ENCODE results near the gene DENND2A.
"Not testable (repeated sequence)": the region's sequence is repeated elsewhere in the genome, so short reads cannot be mapped to it uniquely, and the experiment has no call there.

Gene DENND2A

DNA sequence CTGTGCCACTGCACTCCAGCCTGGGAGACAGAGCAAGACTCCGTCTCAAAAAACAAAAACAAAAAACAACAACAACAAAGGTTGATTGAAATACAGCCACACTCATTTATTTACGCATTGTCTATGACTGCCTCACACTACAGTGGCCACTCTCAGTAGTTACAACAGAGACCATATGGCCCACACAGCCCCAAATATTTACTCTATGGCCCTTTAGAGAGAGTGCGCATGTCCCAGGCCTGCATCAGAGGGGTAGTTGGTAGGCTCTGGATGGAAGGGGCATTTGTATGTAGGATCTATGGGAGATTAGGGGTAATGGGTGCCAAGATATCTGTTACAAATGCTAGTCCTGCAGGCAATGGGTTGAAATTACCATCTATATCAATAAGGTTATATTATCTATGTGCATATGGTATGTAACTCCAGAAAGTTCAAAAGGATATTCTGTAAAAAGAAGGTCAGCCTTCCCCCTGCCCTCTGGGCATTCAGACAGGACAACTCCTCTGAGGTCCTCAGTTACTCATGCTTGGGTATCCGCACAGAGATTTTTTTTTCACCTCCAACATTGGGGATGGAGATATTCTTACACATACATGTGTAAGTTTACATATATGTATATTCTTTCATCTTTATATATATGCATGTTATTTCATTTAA is 56.3 kb downstream of the DENND2A start:
- no peak for DNase-seq

GRCh38 chr7:140581411-140581810 is 59.2 kb downstream of the DENND2A start:
- DNase-seq: no peak

DNA sequence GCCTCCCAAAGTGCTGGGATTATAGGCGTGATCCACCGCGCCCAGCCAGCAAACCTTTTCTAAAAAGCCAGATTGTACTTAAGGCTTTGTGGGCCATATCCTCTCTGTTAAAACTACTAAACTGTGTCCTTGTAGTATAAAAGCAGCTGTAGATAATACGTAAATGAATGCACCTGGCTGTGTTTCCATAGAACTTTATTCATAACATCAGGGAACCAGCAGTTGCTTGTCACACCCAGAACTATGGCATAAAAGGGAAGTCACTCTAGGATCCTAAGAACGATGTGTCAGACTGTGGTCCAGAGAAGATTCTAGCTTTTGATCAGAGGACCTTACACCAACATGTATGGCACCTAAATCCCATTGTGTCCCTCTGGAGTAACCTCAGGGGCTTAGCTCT is 63.0 kb downstream of the DENND2A start:
- DNase-seq: no peak

DNA sequence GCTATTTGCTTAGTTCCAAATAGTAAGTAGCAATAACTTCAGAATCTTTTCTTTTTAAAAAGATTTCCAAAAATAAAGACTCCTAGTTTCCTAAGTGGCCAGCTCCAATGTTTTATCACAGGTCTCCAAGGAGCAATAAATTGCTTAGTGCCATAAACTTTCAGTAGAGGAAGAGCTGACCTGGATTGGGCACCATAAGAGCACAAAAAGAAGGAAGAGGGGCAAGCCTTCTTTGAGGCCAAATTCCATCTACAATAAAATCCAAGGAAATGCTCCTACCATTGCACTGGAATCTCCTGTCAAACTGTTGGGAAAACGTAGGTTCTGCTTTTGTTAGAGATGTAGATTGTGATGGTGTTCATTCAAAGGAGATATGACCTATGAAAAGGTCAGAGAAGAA is 64.0 kb downstream of the DENND2A start:
- DNase-seq: no peak

DNA sequence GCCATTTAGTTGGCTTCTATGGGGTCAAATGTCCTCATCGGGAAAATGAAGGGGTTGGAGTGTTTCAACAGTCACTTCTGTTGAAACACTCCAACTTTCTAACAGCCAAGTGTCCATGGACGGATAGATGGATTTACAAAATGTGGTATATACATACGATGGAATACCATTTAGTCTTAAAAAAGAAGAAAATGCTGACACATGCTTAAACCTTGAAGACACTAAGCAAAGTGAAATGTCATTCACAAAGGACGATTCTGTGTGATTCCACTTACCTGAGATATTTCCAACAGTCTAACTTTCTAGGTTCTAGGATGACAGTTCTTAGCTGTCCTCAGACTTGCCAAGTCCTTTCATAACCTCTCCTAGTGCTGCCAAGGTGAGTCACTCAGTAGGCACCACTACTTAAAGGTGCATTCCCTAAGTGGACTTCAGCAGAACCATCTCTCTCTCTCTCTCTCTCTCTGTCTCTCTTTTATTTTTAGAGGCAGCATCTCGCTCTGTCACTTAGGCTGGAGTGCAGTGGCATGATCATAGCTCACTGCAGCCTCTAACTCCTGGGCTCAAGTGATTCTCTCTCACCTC is 69.0 kb downstream of the DENND2A start:
- no peak for DNase-seq

DNA sequence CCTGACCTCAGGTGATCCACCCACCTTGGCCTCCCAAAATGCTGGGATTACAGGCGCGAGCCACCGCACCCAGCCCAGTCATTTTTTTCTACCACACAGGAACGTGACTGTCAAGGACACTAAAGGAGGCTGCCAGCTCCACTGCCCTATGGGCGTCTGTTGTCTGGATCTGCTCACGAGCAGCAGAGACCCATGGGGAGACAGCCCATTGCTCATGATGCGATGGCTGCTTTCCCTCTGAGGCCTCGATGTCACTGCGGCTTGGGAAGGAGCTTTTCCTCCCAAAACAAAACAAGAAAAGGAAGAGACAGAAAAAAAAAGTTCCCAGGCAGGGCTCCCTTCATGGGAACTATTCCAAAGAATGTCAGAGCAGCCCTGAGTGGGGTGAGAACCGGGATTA is 70.5 kb downstream of the DENND2A start:
- no peak for DNase-seq

GRCh38 chr7:140568021-140568813 is 72.4 kb downstream of the DENND2A start:
- no peak for DNase-seq

DNA sequence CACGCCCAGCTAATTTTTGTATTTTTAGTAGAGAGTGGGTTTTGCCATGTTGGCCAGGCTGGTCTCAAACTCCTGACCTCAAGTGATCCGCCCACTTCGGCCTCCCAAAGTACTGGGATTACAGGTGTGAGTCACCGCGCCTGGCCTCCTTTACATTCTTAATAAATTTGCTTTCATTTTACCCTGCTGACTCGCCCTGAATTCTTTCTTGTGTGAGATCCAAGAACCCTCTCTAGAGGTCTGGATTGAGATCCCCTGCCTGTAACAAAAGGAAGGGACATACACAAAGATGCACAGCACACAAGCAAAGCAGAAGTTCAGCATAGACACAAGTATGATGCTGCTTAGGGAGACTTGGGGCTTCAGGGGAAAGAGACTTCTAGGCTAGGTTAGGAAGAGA is 74.4 kb downstream of the DENND2A start:
- not testable (repeated sequence) for DNase-seq

- DNase-seq: not testable (repeated sequence)
Measured at GRCh38 chr7:140565761-140566160, 74.9 kb downstream of the DENND2A start.

- DNase-seq: no peak
Measured at GRCh38 chr7:140564643-140565042, 76.0 kb downstream of the DENND2A start.

GRCh38 chr7:140562926-140563481 is 77.6 kb downstream of the DENND2A start:
- DNase-seq: no peak

- no peak for DNase-seq
Measured at GRCh38 chr7:140559410-140559809, 81.2 kb downstream of the DENND2A start.

DNA sequence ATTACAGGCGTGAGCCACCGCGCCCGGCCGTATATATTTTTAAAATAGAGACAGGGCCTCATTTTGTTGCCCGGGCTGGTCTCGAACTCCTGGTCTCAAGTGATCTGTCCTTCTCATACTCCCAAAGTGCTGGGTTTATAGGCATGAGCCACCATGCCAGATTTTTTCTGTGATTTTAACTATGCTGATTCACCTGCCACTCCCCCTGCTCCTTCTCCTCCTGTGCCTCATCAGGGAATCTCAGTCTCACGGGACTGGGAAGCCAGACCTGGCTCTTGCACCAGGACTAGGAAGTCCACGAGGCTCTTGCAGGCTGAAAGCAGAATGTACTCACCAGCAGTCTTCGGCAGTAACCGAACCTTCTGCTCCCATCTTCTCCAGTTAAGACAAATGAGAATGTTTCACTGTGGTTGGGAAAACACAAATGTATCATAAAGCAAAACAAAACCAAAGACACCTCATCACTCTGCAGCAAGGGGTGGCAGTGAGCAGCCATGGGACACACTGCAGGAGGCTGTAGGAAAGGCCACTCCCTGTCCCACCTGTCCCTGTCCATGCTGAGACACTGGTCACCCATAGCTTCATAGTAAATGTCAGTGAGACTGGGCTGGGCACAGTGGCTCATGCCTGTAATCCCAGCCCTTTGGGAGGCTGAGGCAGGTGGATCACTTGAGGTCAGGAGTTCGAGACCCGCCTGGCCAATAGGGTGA is 82.6 kb downstream of the DENND2A start:
- DNase-seq: no peak

DNA sequence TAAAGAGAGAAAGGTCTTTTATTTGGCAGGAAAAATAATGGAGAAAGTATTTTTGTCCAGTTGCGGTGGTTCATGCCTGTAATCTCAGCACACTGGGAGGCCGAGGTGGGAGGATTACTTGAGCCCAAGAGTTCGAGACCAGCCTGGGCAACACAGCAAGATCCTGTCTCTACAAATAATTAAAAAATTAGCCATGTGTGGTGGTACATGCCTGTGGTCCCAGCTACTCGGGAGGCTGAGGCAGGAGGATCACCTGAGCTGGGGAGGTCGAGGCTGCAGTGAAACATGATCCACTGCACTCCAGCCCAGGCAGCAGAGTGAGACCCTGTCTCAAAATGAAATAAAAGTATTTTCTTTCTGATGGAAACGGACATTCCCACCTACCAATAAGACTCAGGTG is 83.5 kb downstream of the DENND2A start:
- DNase-seq: no peak

DNA sequence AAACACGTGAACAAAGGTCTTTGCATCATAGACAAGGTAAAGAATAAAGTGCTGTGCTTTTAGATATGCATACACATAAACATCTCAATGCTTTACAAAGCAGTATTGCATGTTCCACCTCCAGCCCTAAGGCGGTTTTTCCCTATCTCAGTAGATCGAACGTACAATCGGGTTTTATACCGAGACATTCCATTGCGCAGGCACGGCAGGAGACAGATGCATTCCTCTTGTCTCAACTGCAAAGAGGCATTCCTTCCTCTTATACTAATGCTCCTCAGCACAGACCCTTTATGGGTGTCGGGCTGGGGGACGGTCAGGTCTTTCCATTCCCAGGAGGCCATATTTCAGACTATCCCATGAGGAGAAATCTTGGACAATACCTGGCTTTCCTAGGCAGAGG is 87.4 kb downstream of the DENND2A start:
- not testable (repeated sequence) for DNase-seq

GRCh38 chr7:140552240-140552679 is 88.4 kb downstream of the DENND2A start:
- no peak for DNase-seq

DNA sequence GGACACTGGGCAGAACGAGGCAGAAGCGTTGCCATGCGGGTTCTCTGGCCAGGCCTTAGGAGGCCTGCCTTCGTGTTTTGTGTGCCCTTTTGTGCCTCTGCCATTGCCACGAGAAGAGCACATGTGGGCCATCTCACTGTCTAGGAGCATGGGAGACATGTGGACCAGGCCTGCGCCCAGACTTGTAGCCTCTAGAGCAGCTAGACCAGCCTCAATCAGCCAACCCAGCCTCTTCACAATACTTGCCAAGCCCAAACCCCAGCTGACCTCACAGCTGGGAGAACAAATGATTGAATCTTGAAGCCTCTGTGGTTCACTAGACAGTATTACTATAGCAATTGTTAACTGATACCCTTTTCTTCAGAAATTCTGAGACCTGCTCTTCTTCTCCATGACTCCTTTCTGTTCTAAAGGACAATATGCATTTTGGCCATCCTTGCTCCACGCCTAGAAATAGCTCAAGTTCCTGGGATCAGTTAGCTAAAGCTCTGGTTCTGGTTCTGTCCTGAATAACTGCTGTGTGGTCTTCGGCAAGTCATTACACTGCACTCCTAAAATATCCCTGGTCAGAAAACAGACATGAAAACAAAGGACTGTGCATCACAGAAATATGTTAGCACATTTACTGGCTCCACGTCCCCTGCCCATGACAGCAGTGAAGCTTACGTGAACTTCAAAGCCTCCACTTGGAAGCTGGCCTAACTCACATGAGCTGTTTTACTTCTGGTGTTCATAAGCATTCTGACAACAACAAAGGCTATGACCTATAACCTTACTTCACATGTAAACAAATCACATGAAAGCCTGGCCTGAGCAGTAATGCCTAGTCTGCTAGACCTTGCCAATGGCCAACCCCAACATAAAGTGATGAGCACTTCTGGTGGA is 89.0 kb downstream of the DENND2A start:
- no peak for DNase-seq

DNA sequence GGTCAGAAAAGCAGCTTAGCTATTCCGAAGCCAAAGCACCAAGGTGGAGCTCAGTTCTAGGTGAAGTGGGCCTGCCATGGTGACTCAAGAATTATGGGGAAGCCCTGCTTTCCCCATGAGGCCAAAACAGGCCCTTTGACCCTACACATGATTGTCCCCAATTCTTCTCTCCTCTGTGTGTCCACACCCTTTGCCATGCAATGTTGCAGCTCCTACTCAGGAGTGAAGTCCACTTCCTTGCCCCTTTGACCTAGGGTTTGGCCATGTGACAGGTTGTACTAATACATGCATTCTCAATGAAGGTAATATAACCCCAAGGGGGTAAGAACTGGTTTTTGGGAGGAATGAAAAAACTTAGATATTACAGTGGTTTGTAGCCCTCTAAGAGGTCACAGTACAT is 93.7 kb downstream of the DENND2A start:
- DNase-seq: no peak

DNA sequence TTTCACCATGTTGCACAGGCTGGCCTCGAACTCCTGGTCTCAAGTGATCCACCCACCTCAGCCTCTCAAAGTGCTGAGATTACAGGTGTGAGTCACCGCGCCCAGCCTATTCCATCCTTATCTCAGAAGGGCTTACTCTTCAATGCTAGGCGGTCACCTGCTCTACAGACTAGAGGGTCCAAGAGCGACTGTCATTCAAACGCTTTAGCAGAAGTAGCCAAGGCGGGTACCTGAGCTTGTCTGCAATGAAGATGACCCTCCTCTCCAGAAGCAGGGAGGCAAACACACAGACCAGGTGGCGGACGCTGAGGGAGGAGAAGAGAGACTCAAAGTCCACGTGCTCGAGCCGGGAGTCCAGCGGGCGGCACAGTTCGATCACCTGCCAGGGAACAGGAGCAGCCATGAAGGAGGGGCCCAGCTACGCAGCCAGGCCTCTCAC is 96.2 kb downstream of the DENND2A start:
- DNase-seq: no peak

DNA sequence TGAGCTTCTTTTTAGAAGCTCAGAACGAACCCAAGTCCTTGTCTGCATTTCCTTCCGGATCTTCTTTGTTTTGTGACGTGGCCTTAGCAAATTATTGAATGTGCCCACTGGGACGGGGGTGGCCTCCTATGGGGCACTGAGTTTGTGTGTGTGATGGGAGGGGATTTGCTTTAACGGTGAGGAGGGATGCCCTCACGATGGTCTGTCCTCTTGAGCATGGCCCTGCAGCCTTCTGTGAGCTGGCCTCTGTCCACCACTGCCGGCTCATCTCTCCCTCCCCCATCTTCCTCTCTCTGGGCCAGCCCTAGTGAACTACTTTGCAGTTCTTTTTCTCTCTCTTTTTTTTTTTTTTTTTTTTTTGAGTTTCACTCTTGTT is 98.4 kb downstream of the DENND2A start:
- no peak for DNase-seq

DNA sequence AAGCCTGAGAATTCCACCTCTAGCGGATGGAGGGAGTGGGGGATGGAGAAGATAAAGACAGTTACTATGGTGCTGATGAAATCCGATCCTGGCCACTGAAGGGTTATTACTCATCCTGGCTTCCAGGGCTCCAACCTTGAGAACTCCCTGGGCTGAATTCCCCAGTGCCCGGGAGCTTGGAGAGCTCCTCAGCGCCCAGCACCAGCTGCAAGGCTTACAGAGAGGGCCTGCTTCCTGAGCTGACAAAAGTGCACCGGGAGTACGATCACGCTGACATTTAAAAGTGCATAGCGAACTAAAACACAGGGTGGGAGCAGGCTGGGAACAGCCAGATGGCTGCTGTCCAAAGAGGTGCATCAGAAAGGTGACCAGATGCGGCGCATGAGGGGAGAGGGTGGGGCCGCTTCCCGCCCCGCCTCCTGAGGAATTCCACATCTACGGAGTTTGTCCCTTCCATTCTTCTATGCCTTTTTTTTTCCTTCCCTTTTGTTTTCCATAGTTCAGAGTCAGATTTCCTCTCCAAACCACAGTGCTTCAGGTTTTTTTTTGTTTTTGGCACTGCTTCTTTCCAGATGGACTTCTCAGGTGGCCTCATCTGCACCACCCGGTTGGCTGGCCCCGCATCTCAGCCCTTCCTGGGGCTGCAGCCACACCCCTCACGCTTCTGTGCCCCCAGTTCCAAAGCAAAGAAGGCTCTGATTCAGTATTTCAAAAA is 98.9 kb downstream of the DENND2A start:
- no peak for DNase-seq

DNA sequence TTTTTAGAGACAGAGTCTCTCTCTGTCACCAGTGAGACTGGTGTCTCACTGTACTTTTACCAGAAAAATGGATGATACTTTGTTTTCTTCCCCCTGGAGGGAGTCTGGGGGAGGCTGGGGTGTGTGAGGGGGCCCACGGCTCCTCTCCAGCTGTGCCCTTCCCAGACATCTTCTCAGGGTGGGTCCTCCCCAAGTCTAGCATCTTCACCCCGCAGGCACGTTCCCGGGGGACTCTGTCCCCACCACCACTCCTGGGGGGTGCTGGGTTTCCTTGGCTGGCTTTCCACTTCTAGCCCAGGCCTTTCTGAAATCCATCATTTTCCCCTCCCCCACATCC is 99.5 kb downstream of the DENND2A start:
- DNase-seq: no peak

Data from stimulated activated CD4-positive, alpha-beta T cell treated with anti-CD3 and anti-CD28 coated beads, Interleukin-4, amount 100 ng/mL, for 24 hours (primary cell).